HUES48 (cell line): ENCODE measurements around the gene MAP3K13.

Source experiments
- H3K27ac ChIP-seq: one replicate; pipeline ENCODE4 v1.7.0; 2013; ENCODE audit warnings: low read depth, low read length, inconsistent platforms
- H3K27me3 ChIP-seq: 2 replicates; pipeline ENCODE4 v1.6.1; 2013; ENCODE audit warnings: mild to moderate bottlenecking, low read length; ENCODE audit not compliant: control insufficient read depth, insufficient read depth
- H3K36me3 ChIP-seq: 2 replicates; pipeline ENCODE4 v1.6.1; 2013; ENCODE audit warnings: low read length; ENCODE audit not compliant: control insufficient read depth, insufficient read depth
- H3K4me1 ChIP-seq: 2 replicates; pipeline ENCODE4 v1.6.1; 2013; ENCODE audit warnings: mild to moderate bottlenecking, low read length; ENCODE audit not compliant: control insufficient read depth, insufficient read depth
- H3K4me3 ChIP-seq: 2 replicates; pipeline ENCODE4 v1.5.1; 2013; ENCODE audit warnings: mild to moderate bottlenecking, low read depth, low read length
- H3K9ac ChIP-seq: 2 replicates; pipeline ENCODE4 v1.6.1; 2013; ENCODE audit warnings: mild to moderate bottlenecking, low read depth, low read length, moderate library complexity
- H3K9me3 ChIP-seq: 2 replicates; pipeline ENCODE4 v1.6.1; 2013; ENCODE audit warnings: low read length; ENCODE audit not compliant: control insufficient read depth, insufficient read depth

Gene MAP3K13

DNA sequence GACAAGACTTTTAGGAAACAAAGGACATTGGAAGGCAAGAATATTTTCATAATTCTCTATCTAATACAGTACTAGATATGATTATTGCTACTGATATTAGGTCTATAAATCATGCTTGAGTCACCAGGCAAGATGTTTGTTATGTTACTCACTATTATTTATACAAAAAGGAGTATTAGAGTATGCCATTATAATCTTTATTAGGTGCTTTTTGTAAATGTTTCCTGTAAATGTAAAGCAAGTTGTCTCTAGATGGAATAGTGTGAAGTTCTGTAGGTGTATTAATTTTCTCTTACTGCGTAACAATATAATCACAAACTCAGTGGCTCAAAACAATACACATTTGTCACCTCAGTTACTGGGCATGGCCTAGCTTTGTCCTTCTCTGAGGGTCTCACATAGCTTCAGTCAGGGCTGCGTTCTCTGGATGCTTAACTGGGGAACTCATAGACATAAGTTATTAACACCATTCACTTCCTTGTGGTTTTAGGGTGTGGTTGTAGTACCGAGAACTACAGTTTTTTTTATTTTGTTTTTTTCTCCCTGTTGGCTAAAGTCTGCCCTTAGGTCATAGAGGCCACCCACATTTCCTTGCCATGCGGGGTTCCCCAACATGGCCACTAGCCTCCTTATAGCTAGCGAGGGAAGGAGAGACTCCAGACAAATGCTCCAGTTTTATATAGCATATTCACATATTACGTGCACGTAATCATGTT, 20.3 kb upstream of the MAP3K13 start:
- Histone ChIP-seq H3K27ac (no peak overlapping the region), H3K27me3 (no peaks in the 10 kb centered on the region), H3K4me3 (no peak overlapping the region), H3K36me3 (no peaks in the 10 kb centered on the region), H3K9ac (no peak overlapping the region), H3K9me3 (no peaks in the 10 kb centered on the region), H3K4me1 (no peaks in the 10 kb centered on the region)

DNA sequence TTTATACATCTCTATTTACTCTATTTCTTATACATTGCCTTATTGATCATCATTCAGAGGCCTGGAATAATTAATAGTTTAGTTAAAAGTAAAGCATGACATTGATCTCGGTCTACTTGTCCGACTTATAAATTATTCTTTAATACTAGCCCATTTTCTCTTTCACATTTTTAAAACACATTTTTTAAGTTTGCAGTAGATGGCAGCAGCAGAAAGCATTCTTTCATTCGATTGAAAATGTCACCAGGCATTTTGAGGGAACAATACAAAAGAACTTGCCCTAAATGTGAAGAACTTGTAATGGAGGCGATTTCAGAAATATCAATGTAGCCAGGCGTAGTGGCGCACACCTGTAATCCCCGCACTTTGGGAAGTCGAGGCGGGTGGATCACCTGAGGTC, 15.5 kb upstream of the MAP3K13 start:
- Histone ChIP-seq H3K27ac (no peak overlapping the region), H3K4me3 (no peak overlapping the region), H3K36me3 (no peaks in the 10 kb centered on the region), H3K4me1 (no peaks in the 10 kb centered on the region), H3K27me3 (no peaks in the 10 kb centered on the region), H3K9me3 (no peaks in the 10 kb centered on the region), H3K9ac (no peak overlapping the region)

DNA sequence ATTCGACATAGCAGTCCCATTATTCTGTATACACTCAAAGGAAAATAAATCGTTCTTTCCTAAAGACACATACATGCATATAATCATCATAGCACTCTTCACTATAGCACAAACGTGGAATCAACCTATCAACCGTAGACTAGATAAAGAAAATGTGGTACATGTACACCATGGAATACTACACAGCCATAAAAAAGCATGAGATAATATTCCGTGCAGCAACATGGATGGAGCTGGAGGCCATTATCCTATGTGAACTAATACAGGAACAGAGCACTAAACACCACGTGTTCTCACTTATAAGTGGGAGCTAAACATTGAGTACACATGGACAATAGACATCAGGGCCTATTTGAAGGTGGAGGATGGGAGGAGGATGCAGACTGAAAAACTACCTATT, 12.1 kb upstream of the MAP3K13 start:
- no peak overlapping the region for H3K9ac ChIP-seq
- H3K4me1 ChIP-seq: no peaks in the 10 kb centered on the region
- H3K27me3 ChIP-seq: peaks cover 12% of the 10 kb centered on the region
- H3K4me3 ChIP-seq: no peak overlapping the region
- H3K9me3 ChIP-seq: no peaks in the 10 kb centered on the region
- no peaks in the 10 kb centered on the region for H3K36me3 ChIP-seq
- H3K27ac ChIP-seq: no peak overlapping the region

DNA sequence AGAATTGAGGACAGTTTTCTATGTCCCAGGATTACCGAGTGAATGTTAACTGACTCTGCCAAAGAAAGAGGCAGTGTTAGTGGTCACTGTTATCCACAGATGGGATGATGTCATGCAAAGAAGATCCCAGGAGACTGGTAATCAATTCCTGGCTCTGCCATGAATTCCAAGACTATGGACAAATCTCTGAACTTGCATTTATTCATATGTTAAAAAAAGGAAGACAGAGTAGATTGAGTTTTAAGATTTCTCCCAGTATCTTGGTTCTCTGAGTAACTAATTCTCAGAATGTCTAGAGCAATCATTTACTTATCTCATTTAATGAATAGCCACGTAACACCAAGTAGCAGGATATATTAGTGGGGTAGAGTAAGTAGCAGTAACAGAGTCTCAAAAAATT, 11.5 kb upstream of the MAP3K13 start:
- no peak overlapping the region for H3K27ac ChIP-seq
- peaks cover 15% of the 10 kb centered on the region for H3K27me3 ChIP-seq
- no peak overlapping the region for H3K9ac ChIP-seq
- H3K36me3 ChIP-seq: no peaks in the 10 kb centered on the region
- no peaks in the 10 kb centered on the region for H3K4me1 ChIP-seq
- H3K9me3 ChIP-seq: no peaks in the 10 kb centered on the region
- no peak overlapping the region for H3K4me3 ChIP-seq

DNA sequence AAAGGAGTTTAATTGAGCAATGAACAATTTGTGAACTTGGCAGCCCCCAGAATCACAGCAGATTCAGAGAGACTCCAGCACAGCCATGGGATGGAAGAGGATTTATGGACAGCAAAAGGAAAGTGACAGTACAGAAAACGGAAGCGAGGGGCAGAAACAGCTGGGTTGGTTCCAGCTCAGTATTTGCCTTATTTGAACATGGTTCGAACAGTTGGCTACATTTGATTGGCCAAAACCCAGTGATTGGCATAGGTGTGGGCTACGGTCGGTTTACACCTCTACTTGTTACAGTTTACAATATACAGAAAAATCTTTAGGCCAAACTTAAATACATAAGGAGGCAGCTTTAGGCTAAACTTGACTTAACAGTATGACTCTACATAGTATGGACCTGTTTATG, 9.7 kb upstream of the MAP3K13 start:
- no peaks in the 10 kb centered on the region for H3K36me3 ChIP-seq
- H3K9me3 ChIP-seq: no peaks in the 10 kb centered on the region
- no peaks in the 10 kb centered on the region for H3K4me1 ChIP-seq
- H3K27ac ChIP-seq: no peak overlapping the region
- peaks cover 18% of the 10 kb centered on the region for H3K27me3 ChIP-seq
- no peak overlapping the region for H3K9ac ChIP-seq
- no peak overlapping the region for H3K4me3 ChIP-seq

DNA sequence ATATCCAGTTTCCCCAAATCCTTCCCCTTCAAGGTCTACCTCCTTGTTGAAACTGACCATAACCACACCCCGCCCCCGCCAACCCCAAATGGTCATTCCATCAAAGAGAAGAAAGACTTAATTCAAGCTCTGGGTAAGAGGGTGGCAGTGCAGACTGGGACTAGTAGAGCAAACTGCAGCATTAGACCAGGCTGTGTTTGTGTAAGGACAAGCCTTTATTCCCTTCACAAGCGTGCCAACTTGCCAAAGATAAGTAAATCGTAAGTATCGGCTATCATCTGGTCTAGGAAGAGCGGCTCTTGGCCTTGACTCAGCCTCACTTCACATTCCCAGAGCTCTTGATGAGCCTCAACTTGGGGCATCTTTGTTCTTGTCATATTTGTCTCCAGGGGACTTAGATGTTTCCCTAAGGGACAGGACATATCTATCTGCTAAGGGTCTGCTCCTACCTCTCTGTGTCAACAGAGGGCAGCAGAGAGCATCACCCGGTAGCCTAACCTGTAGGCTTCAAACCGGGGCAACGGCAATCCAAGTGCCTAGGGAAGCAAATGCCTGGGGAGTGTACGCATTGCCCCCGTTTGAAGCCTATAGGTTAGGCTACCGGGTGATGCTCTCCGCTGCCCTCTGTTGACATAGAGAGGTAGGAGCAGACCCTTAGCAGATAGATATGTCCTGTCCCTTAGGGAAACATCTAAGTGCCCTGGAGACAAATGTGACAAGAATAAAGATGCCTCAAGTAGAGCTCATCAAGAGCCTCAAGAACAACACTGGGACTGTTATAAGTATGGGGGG, 8.9 kb upstream of the MAP3K13 start:
- no peak overlapping the region for H3K27ac ChIP-seq
- no peaks in the 10 kb centered on the region for H3K4me1 ChIP-seq
- no peaks in the 10 kb centered on the region for H3K36me3 ChIP-seq
- H3K4me3 ChIP-seq: no peak overlapping the region
- H3K9ac ChIP-seq: no peak overlapping the region
- peaks cover 18% of the 10 kb centered on the region for H3K27me3 ChIP-seq
- no peaks in the 10 kb centered on the region for H3K9me3 ChIP-seq

DNA sequence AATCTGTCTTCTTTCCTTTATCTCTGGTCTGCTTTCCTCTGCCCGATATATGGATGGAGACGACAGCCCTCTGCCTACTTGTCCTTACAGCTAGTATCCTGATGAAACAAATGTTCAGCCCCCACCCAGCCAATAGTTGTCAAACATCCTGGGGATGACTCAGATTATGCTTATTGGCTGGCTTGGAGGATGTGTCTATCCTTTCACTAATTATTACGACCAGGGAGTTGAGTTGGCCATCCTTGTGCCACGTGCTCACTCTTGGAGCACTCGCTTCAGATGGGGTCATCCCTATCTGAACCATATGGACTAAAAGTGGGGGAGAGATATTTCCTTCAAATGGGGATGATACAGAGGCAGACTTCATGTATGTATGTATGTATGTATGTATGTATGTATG, 6.4 kb upstream of the MAP3K13 start:
- Histone ChIP-seq H3K36me3 (no peaks in the 10 kb centered on the region), H3K27me3 (peaks cover 18% of the 10 kb centered on the region), H3K9me3 (no peaks in the 10 kb centered on the region), H3K4me1 (no peaks in the 10 kb centered on the region), H3K27ac (no peak overlapping the region), H3K4me3 (no peak overlapping the region), H3K9ac (no peak overlapping the region)

DNA sequence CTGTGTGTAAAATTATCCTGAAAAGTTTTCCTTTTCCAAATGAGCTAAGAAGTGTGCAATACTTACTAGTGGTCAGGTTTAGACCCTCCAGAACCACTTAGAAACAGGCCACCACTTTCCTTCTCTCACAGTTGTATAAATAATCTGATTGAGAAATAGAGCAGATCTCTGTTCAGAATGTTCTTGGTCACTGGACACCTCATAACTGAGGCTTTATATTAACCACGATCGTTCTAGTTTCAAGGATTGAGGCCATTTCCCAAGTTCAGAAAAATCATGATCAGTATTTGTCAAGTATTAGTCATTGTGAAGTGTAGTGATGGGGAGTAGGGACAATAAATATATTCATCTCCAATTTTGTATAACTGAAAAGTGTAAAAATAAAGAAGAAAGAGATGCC, 1.0 kb upstream of the MAP3K13 start:
- Histone ChIP-seq H3K27ac (no peak overlapping the region), H3K9me3 (no peaks in the 10 kb centered on the region), H3K9ac (no peak overlapping the region), H3K27me3 (peaks cover 25% of the 10 kb centered on the region), H3K36me3 (no peaks in the 10 kb centered on the region), H3K4me3 (no peak overlapping the region), H3K4me1 (no peaks in the 10 kb centered on the region)

DNA sequence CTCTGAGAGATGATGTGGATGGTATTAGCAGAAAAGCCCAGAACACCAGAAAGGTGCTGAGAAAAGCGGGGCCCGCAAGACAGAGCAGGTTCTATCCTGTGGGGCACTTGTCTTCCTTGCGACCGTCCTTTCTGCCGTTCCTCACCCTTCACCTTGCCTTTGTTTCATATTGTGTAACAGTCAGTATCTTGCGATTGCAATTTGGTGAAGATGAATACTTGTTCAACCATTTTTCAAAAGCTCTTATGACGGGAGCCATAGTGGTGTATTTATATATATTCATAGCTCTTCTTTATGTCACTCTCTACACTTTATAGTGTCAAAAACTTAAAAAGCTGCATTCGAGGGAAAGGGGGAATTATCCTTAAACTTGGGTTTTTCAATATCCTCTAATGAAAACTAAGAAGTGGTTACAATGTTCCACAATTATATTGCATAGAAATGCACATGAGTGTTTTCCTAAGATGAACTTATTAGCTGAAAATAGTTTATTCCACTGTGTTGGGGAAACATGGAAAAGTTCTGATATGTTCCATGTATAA, 797 bp downstream of the MAP3K13 start:
- H3K4me3 ChIP-seq: peak overlapping the region; percentile 77
- H3K9me3 ChIP-seq: no peaks in the 10 kb centered on the region
- no peaks in the 10 kb centered on the region for H3K36me3 ChIP-seq
- H3K4me1 ChIP-seq: no peaks in the 10 kb centered on the region
- peaks cover 25% of the 10 kb centered on the region for H3K27me3 ChIP-seq
- H3K27ac ChIP-seq: no peak overlapping the region
- H3K9ac ChIP-seq: peak overlapping the region; percentile 37; the same call in 1 of the 2 replicates

DNA sequence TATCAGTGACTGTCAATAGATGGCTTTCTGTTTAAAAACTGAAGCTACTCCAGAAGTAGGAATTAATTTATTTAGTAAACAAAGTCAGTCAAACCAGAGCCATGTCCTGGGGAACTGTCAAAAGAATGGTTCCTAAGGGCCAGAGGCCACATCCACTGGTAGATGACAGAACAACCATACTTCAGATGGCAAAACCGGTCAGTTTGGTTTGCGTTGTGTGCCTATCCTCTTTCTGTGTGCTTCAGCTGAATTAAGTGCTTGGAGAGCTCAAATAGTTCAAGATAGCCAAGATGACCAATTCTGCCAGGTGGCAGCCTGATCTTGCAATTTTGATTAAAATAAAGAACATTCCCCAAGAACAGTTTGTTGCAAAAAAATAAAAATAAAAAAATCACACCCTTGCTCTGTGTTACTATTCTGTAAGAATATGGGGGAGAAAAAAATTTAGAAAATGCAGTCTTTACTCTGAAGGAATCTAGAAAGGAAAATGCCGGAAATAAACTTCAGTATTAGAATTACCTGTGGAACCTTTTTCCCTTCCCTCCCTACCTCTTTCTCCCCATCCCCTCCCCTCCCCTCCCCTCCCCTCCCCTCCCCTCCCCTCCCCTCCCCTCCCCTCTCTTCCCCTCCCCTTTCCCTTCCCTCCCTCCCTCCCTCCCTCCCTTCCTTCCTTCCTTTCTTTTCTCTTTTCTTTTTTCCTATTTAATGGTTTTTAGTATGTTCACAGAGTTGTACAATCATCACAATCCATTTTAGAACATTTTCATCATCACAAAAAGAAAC, 2.5 kb downstream of the MAP3K13 start:
- no peaks in the 10 kb centered on the region for H3K9me3 ChIP-seq
- H3K27me3 ChIP-seq: peaks cover 25% of the 10 kb centered on the region
- H3K9ac ChIP-seq: no peak overlapping the region
- H3K4me1 ChIP-seq: no peaks in the 10 kb centered on the region
- no peak overlapping the region for H3K27ac ChIP-seq
- H3K4me3 ChIP-seq: no peak overlapping the region
- no peaks in the 10 kb centered on the region for H3K36me3 ChIP-seq

DNA sequence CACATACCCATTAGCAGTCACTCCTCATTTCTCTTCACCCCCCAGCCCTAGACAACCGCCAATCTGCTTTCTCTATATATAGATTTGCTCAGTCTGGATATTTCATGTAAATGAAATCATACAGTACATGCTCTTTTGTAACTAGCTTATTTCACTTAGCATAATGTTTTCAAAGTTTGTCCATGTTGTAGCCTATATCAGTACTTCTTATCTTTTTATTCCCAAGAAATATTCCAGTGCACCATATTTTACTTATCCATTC, 3.1 kb downstream of the MAP3K13 start:
- Histone ChIP-seq H3K27ac (no peak overlapping the region), H3K9me3 (no peaks in the 10 kb centered on the region), H3K27me3 (peaks cover 25% of the 10 kb centered on the region), H3K36me3 (no peaks in the 10 kb centered on the region), H3K9ac (no peak overlapping the region), H3K4me3 (no peak overlapping the region), H3K4me1 (no peaks in the 10 kb centered on the region)
